Muscle layer of colon (tissue), 2 donors: ENCODE measurements around the gene KLK12.

Experiments
- H3K27ac ChIP-seq: one replicate; pipeline ENCODE4 v1.7.0; 2013; ENCODE audit warnings: low read depth, mild to moderate bottlenecking, low read length, moderate library complexity
- H3K27me3 ChIP-seq, 2 donors: one replicate each; pipeline ENCODE4 v1.7.0; 2013; ENCODE audit warnings: low read length in 2 of 2, mild to moderate bottlenecking in 2 of 2; ENCODE audit not compliant: insufficient read depth in 2 of 2, control insufficient read depth in 1 of 2
- H3K36me3 ChIP-seq: one replicate; pipeline ENCODE4 v1.7.0; 2013; ENCODE audit warnings: mild to moderate bottlenecking, low read length; ENCODE audit not compliant: insufficient read depth
- H3K4me1 ChIP-seq: one replicate; pipeline ENCODE4 v1.7.0; 2013; ENCODE audit warnings: mild to moderate bottlenecking, low read length; ENCODE audit not compliant: insufficient read depth
- H3K4me3 ChIP-seq, 2 donors: one replicate each; pipeline ENCODE4 v1.7.0; 2013; ENCODE audit warnings: low read length in 2 of 2, low read depth in 1 of 2, mild to moderate bottlenecking in 1 of 2, moderate library complexity in 1 of 2
- H3K9ac ChIP-seq: one replicate; pipeline ENCODE4 v1.7.0; 2013; ENCODE audit warnings: low read length
- H3K9me3 ChIP-seq: one replicate; pipeline ENCODE4 v1.7.0; 2013; ENCODE audit warnings: mild to moderate bottlenecking, low read length
- donor health status: abdominal sarcoma.
- donor health status: Adenocarcinoma of cecum.

KLK12 gene

GRCh38 chr19:51034704-51035103 is at the start of gene KLK12:
Gene KLK12 (minus strand): TSS chr19:51035002. CDS start chr19:51034621, 381 bp downstream.
- no peaks in the 10 kb centered on the region for H3K4me1 ChIP-seq
- no peak within 1 kb of the TSS for H3K9ac ChIP-seq
- H3K27ac ChIP-seq: no peak within 1 kb of the TSS
- peaks cover 0 to 4% of the 10 kb centered on the region in 2 donors for H3K27me3 ChIP-seq
- no peaks in the 10 kb centered on the region for H3K9me3 ChIP-seq
- H3K4me3 ChIP-seq: no peak within 1 kb of the TSS
- no peaks in the 10 kb centered on the region for H3K36me3 ChIP-seq

GRCh38 chr19:51084505-51084904 is 49.7 kb upstream of the KLK12 start:
- Histone ChIP-seq H3K27ac (no peak overlapping the region), H3K4me3 (no peak overlapping the region), H3K36me3 (no peaks in the 10 kb centered on the region), H3K27me3 (peaks cover 0 to 5% of the 10 kb centered on the region in 2 donors), H3K9me3 (no peaks in the 10 kb centered on the region), H3K9ac (no peak overlapping the region), H3K4me1 (no peaks in the 10 kb centered on the region)

GRCh38 chr19:51083783-51084182 is 49.0 kb upstream of the KLK12 start:
- H3K9me3 ChIP-seq: no peaks in the 10 kb centered on the region
- no peak overlapping the region for H3K4me3 ChIP-seq
- H3K36me3 ChIP-seq: no peaks in the 10 kb centered on the region
- H3K4me1 ChIP-seq: no peaks in the 10 kb centered on the region
- H3K9ac ChIP-seq: no peak overlapping the region
- H3K27me3 ChIP-seq: peaks cover 0 to 5% of the 10 kb centered on the region in 2 donors
- no peak overlapping the region for H3K27ac ChIP-seq

- Histone ChIP-seq H3K9ac (no peak overlapping the region), H3K9me3 (no peaks in the 10 kb centered on the region), H3K27me3 (peaks cover 0 to 5% of the 10 kb centered on the region in 2 donors)
These were observed 48.4 kb upstream of the KLK12 start for GRCh38 chr19:51083181-51083580.

GRCh38 chr19:51082611-51083010 is 47.8 kb upstream of the KLK12 start, which contains the start of gene KLK14:
Gene KLK14 (minus strand): TSS chr19:51082887. CDS start chr19:51082614, 273 bp downstream.
- Histone ChIP-seq H3K27me3 (peaks cover 0 to 5% of the 10 kb centered on the region in 2 donors), H3K36me3 (no peaks in the 10 kb centered on the region), H3K27ac (no peak within 1 kb of the TSS), H3K4me1 (no peaks in the 10 kb centered on the region), H3K4me3 (no peak within 1 kb of the TSS), H3K9me3 (no peaks in the 10 kb centered on the region), H3K9ac (no peak within 1 kb of the TSS)

More at GRCh38 chr19:51083181-51083580, 48.4 kb upstream of the KLK12 start:
- Histone ChIP-seq H3K4me1 (no peaks in the 10 kb centered on the region), H3K4me3 (no peak overlapping the region), H3K36me3 (no peaks in the 10 kb centered on the region), H3K27ac (no peak overlapping the region)

GRCh38 chr19:51081476-51081875 is 46.7 kb upstream of the KLK12 start:
- Histone ChIP-seq H3K4me1 (no peaks in the 10 kb centered on the region), H3K9ac (no peak overlapping the region), H3K4me3 (no peak overlapping the region), H3K9me3 (no peaks in the 10 kb centered on the region), H3K27me3 (peaks cover 0 to 5% of the 10 kb centered on the region in 2 donors), H3K27ac (no peak overlapping the region), H3K36me3 (no peaks in the 10 kb centered on the region)

GRCh38 chr19:51079481-51080110 is 44.8 kb upstream of the KLK12 start:
- Histone ChIP-seq H3K4me3 (no peak overlapping the region), H3K4me1 (no peaks in the 10 kb centered on the region), H3K27ac (no peak overlapping the region), H3K27me3 (peaks cover 0 to 5% of the 10 kb centered on the region in 2 donors), H3K9me3 (peaks cover under 1% of the 10 kb centered on the region), H3K36me3 (no peaks in the 10 kb centered on the region), H3K9ac (no peak overlapping the region)

GRCh38 chr19:51078731-51079130 is 43.9 kb upstream of the KLK12 start:
- Histone ChIP-seq H3K4me1 (no peaks in the 10 kb centered on the region), H3K9me3 (peaks cover 10% of the 10 kb centered on the region), H3K4me3 (no peak overlapping the region), H3K27ac (no peak overlapping the region), H3K9ac (no peak overlapping the region), H3K36me3 (no peaks in the 10 kb centered on the region), H3K27me3 (peaks cover 0 to 5% of the 10 kb centered on the region in 2 donors)

GRCh38 chr19:51078104-51078503 is 43.3 kb upstream of the KLK12 start:
- H3K36me3 ChIP-seq: no peaks in the 10 kb centered on the region
- no peak overlapping the region for H3K4me3 ChIP-seq
- peaks cover 0 to 5% of the 10 kb centered on the region in 2 donors for H3K27me3 ChIP-seq
- peaks cover 11% of the 10 kb centered on the region for H3K9me3 ChIP-seq
- H3K4me1 ChIP-seq: no peaks in the 10 kb centered on the region
- no peak overlapping the region for H3K9ac ChIP-seq
- H3K27ac ChIP-seq: no peak overlapping the region

GRCh38 chr19:51076631-51077213 is 41.9 kb upstream of the KLK12 start:
- H3K27ac ChIP-seq: no peak overlapping the region

GRCh38 chr19:51075998-51076397 is 41.2 kb upstream of the KLK12 start:
- Histone ChIP-seq H3K4me3 (no peak overlapping the region), H3K4me1 (no peaks in the 10 kb centered on the region), H3K27ac (no peak overlapping the region), H3K36me3 (no peaks in the 10 kb centered on the region), H3K9me3 (peaks cover 11% of the 10 kb centered on the region), H3K27me3 (no peaks in the 10 kb centered on the region), H3K9ac (no peak overlapping the region)

More at GRCh38 chr19:51076631-51077213, 41.9 kb upstream of the KLK12 start:
- H3K4me3 ChIP-seq: no peak overlapping the region
- peaks cover 0 to 5% of the 10 kb centered on the region in 2 donors for H3K27me3 ChIP-seq
- H3K9me3 ChIP-seq: peaks cover 11% of the 10 kb centered on the region
- H3K36me3 ChIP-seq: no peaks in the 10 kb centered on the region
- H3K4me1 ChIP-seq: no peaks in the 10 kb centered on the region
- no peak overlapping the region for H3K9ac ChIP-seq

- H3K9me3 ChIP-seq: peaks cover 11% of the 10 kb centered on the region
- peaks cover 3 to 4% of the 10 kb centered on the region in 2 donors for H3K27me3 ChIP-seq
- no peaks in the 10 kb centered on the region for H3K4me1 ChIP-seq
- no peak overlapping the region for H3K27ac ChIP-seq
- H3K4me3 ChIP-seq: no peak overlapping the region
- H3K36me3 ChIP-seq: no peaks in the 10 kb centered on the region
- H3K9ac ChIP-seq: no peak overlapping the region
These were observed 36.2 kb upstream of the KLK12 start for GRCh38 chr19:51071095-51071405.
